B cell (primary cell): ENCODE measurements around the gene SETBP1. TPM values are rescaled to one million over a fixed set of nuclear protein-coding genes. Genes with fewer than 3 reads are reported as not detected.

ENCODE experiments used
- ATAC-seq: fragments of 200-7000 bp; cut with Tn5 transposase; one replicate; pipeline ENCODE4 v1.10.0; 2021; ENCODE audit warnings: low read depth, mild to moderate bottlenecking, moderate number of reproducible peaks, moderate library complexity
- CTCF ChIA-PET: fragments of 350-600 bp; sonication (Branson Sonifier 250); formaldehyde crosslinking; loops from one replicate; lab custom pipeline; 2021; ENCODE audit warnings: antibody characterized with exemption, inconsistent platforms; lab: Charles Lee
- POLR2A ChIA-PET: fragments of 350-600 bp; sonication (Branson Sonifier 250); formaldehyde crosslinking; loops from one replicate; lab custom pipeline; 2021; ENCODE audit warnings: antibody characterized with exemption; lab: Charles Lee
- DNase-seq: peaks from one replicate; pipeline ENCODE4 v3.0.0; 2013
- H2AFZ ChIP-seq: 2 replicates; pipeline ENCODE4 v1.6.1; 2012; ENCODE audit warnings: mild to moderate bottlenecking, low read depth, low read length; ENCODE audit not compliant: insufficient read depth, poor library complexity, severe bottlenecking
- H3K27ac ChIP-seq, 2 donors: 1 replicate in 1 of 2; 2 replicates in 1 of 2; pipeline ENCODE4 v1.5.1; 2012 to 2013; ENCODE audit warnings: low read length in 2 of 2, mild to moderate bottlenecking in 2 of 2, moderate library complexity in 1 of 2
- H3K27me3 ChIP-seq, 4 experiments: fragments of 200-600 bp in 1 of 4; sonication (generic) in 1 of 4; replicated peaks in 1 of 4; 1 replicate in 2 of 4; 2 replicates in 2 of 4; pipeline versions ENCODE4 v1.6.1 to v1.7.0; 2013 to 2016; ENCODE audit warnings: low read length in 3 of 4, mild to moderate bottlenecking in 2 of 4, mixed read lengths in 1 of 4, moderate library complexity in 1 of 4; ENCODE audit not compliant: insufficient read depth in 4 of 4, control insufficient read depth in 3 of 4; ENCODE audit errors: control extremely low read depth in 1 of 4
- H3K36me3 ChIP-seq, 2 experiments: replicated peaks in 1 of 2; 1 replicate in 1 of 2; 2 replicates in 1 of 2; pipeline versions ENCODE4 v1.6.1 to v1.7.1; 2013; ENCODE audit warnings: low read length in 1 of 2; ENCODE audit not compliant: insufficient read depth in 2 of 2, control insufficient read depth in 1 of 2; ENCODE audit errors: control extremely low read depth in 1 of 2, extremely low read depth in 1 of 2
- H3K4me1 ChIP-seq, 2 donors: fragments of 200-600 bp in 1 of 2; sonication (generic) in 1 of 2; 1 replicate in 1 of 2; 2 replicates in 1 of 2; pipeline versions ENCODE4 v1.5.1 to v1.6.1; 2013 to 2017; ENCODE audit warnings: low read length in 2 of 2; ENCODE audit not compliant: control insufficient read depth in 2 of 2, insufficient read depth in 2 of 2
- H3K4me2 ChIP-seq: replicated peaks from 2 replicates; pipeline ENCODE3; 2012; ENCODE audit warnings: mild to moderate bottlenecking, low read depth, low read length; ENCODE audit not compliant: poor library complexity, severe bottlenecking
- H3K4me3 ChIP-seq, 5 experiments: fragments of 200-600 bp in 1 of 5; sonication (generic) in 1 of 5; 1 replicate in 3 of 5; 2 replicates in 2 of 5; pipeline versions ENCODE4 v1.5.1 to v1.7.0; 2011 to 2016; ENCODE audit warnings: low read length in 4 of 5, mild to moderate bottlenecking in 4 of 5, low read depth in 2 of 5, control low read depth in 1 of 5, moderate library complexity in 1 of 5; ENCODE audit not compliant: insufficient read depth in 1 of 5; ENCODE audit errors: control extremely low read depth in 1 of 5, extremely low read depth in 1 of 5
- H3K79me2 ChIP-seq: fragments of 200-600 bp; sonication (generic); one replicate; pipeline ENCODE4 v1.6.0; 2016; ENCODE audit warnings: low read length; ENCODE audit not compliant: control insufficient read depth, insufficient read depth
- H3K9ac ChIP-seq: fragments of 200-600 bp; sonication (generic); 2 replicates; pipeline ENCODE4 v1.6.1; 2017; ENCODE audit warnings: mild to moderate bottlenecking, low read length, moderate library complexity
- H3K9me3 ChIP-seq, 3 donors: one replicate each; pipeline versions ENCODE4 v1.6.1 to v1.7.1; 2013; ENCODE audit warnings: low read length in 2 of 3; ENCODE audit not compliant: control insufficient read depth in 2 of 3, insufficient read depth in 1 of 3; ENCODE audit errors: control extremely low read depth in 1 of 3
- H4K20me1 ChIP-seq: 2 replicates; pipeline ENCODE4 v1.6.0; 2012; ENCODE audit warnings: mild to moderate bottlenecking, low read length; ENCODE audit not compliant: insufficient read depth, control insufficient read depth, poor library complexity, severe bottlenecking
- H3K27ac Mint-ChIP-seq: one replicate; pipeline ENCODE4 v1.8.0; 2021; ENCODE audit warnings: mixed read lengths
- H3K27me3 Mint-ChIP-seq: one replicate; pipeline ENCODE4 v1.8.0; 2021; ENCODE audit warnings: mixed read lengths
- H3K4me1 Mint-ChIP-seq: one replicate; pipeline ENCODE4 v1.8.0; 2021; ENCODE audit warnings: mixed read lengths
- H3K4me3 Mint-ChIP-seq: one replicate; pipeline ENCODE4 v1.8.0; 2021; ENCODE audit warnings: mixed read lengths
- H3K9me3 Mint-ChIP-seq: one replicate; pipeline ENCODE4 v1.8.0; 2022; ENCODE audit warnings: mixed read lengths; ENCODE audit not compliant: insufficient read depth
- CTCF ChIP-seq: fragments of 200-600 bp; IDR thresholded peaks from one replicate; pipeline ENCODE4 v1.8.0; 2022; ENCODE audit warnings: antibody characterized with exemption, mild to moderate bottlenecking
- EZH2 ChIP-seq: IDR thresholded peaks from 2 replicates; pipeline ENCODE4 v1.6.1; 2012; ENCODE audit warnings: borderline replicate concordance, low read depth, mild to moderate bottlenecking, moderate library complexity, low read length; ENCODE audit not compliant: insufficient read depth, poor library complexity, severe bottlenecking
- WGBS: methylation state at CpG from one replicate; pipeline ENCODE4 v1.1.5; 2013; ENCODE audit warnings: missing lambda C conversion rate; ENCODE audit not compliant: insufficient coverage; 5-methylcytosine and 5-hydroxymethylcytosine counted together
- intact Hi-C: fragments of 100-400 bp; cut with micrococcal nuclease; formaldehyde crosslinking; loops from one replicate; pipeline ENCODE4 v1.10.0; 2022
- polyA plus RNA-seq: library from polyadenylated mRNA; depleted of rRNA; stranded (reverse); fragments of >200 nt; gene quantifications from 2 replicates; pipeline ENCODE4 v1.2.3, GENCODE V29; 2012
- total RNA-seq, 2 donors: library from RNA; stranded (reverse); fragments of 120-200 nt in 1 of 2; gene quantifications; 1 replicate in 1 of 2; 2 replicates in 1 of 2; pipeline versions ENCODE4 v1.2.3 to v1.2.4, GENCODE V29; 2013 to 2022

SETBP1 gene
- total and polyA plus RNA-seq, 2 donors (not counting 1 experiment from before 2014, with no cell fraction given): 15.1 to 129 TPM

- peaks cover 29% of the 10 kb centered on the region for H4K20me1 ChIP-seq
- Mint-ChIP-seq H3K27ac (no peak overlapping the region), H3K4me1 (peaks cover 32% of the 10 kb centered on the region), H3K4me3 (no peak overlapping the region), H3K9me3 (no peaks in the 10 kb centered on the region), H3K27me3 (no peaks in the 10 kb centered on the region)
- H3K36me3 ChIP-seq: no peaks in the 10 kb centered on the region
- peak overlapping the region; percentile 26 for H2AFZ ChIP-seq
- peak overlapping the region in 1 of 2 donors; percentile 68 for H3K27ac ChIP-seq
- DNase-seq (no peak), ATAC-seq (no peak)
- 78% methylated on average over 4 of the region's 4 CpGs for WGBS
- peaks cover 45 to 65% of the 10 kb centered on the region in 2 donors for H3K4me1 ChIP-seq
- peaks cover 71% of the 10 kb centered on the region for H3K79me2 ChIP-seq
- H3K27me3 ChIP-seq: no peaks in the 10 kb centered on the region
- TF ChIP-seq EZH2: no peak
- TF ChIP-seq CTCF: no peak
- H3K9me3 ChIP-seq: no peaks in the 10 kb centered on the region
- H3K4me2 ChIP-seq: peak overlapping the region; percentile 77
- CTCF ChIA-PET: interaction anchor here (0.8 to 1.6 kb wide), 8 partner anchors 12 to 530 kb away, joined by 3 to 8 read pairs (median 4); no protein-coding TSS in a partner anchor
- peak overlapping the region; percentile 71 for H3K9ac ChIP-seq
- POLR2A ChIA-PET: interaction anchor here (0.6 kb wide), 1 partner anchor 82 kb away, joined by 3 read pairs; no protein-coding TSS in a partner anchor
- peak overlapping the region in 4 of 5 experiments; percentile 64 to 88 (median 80) for H3K4me3 ChIP-seq
- intact Hi-C loops: loop anchor here (5.0 to 10.0 kb wide), 2 partner anchors 114 to 342 kb away; no protein-coding TSS in a partner anchor
Observed at GRCh38 chr18:44682871-44683221, 2.2 kb downstream of the SETBP1 start.

GRCh38 chr18:44683556-44683955, 2.9 kb downstream of the SETBP1 start:
- H3K4me1 Mint-ChIP-seq: peaks cover 31% of the 10 kb centered on the region
- Histone ChIP-seq H3K36me3 (no peaks in the 10 kb centered on the region), H3K27ac (peak overlapping the region in 1 of 2 donors; percentile 68), H3K4me3 (no peak overlapping the region), H3K4me1 (peaks cover 44 to 60% of the 10 kb centered on the region in 2 donors), H3K27me3 (no peaks in the 10 kb centered on the region), H4K20me1 (peaks cover 33% of the 10 kb centered on the region), H3K4me2 (peak overlapping the region; percentile 77), H3K9ac (peak overlapping the region; percentile 71), H3K79me2 (peaks cover 78% of the 10 kb centered on the region), H2AFZ (no peak overlapping the region), H3K9me3 (no peaks in the 10 kb centered on the region)
- no peak overlapping the region for H3K27ac Mint-ChIP-seq
- intact Hi-C loops: loop anchor here (5.0 to 10.0 kb wide), 2 partner anchors 114 to 341 kb away; no protein-coding TSS in a partner anchor
- H3K4me3 Mint-ChIP-seq: no peak overlapping the region
- ATAC-seq (no peak), DNase-seq (no peak)
- CTCF ChIA-PET: interaction anchor here (0.9 to 1.6 kb wide), 6 partner anchors 17 to 529 kb away, joined by 3 to 8 read pairs (median 4); no protein-coding TSS in a partner anchor
- H3K9me3 Mint-ChIP-seq: no peaks in the 10 kb centered on the region
- POLR2A ChIA-PET: no interaction called here
- no peak for TF ChIP-seq CTCF
- no peak for TF ChIP-seq EZH2
- H3K27me3 Mint-ChIP-seq: no peaks in the 10 kb centered on the region
